Right lobe of liver (tissue), 6 donors: Measurements from ENCODE around the gene NAALADL2. TPM values are rescaled to one million over a fixed set of nuclear protein-coding genes. Genes with fewer than 3 reads are reported as not detected.
A peak's percentile ranks its signal among the peaks of the same experiment; 100 is the strongest.

Experiments used
- ATAC-seq, 4 donors: fragments of 200-7000 bp; cut with Tn5 transposase; one replicate each; pipeline ENCODE4 v1.9.1; 2020; ENCODE audit warnings: mild to moderate bottlenecking in 4 of 4, moderate library complexity in 4 of 4
- DNase-seq, 3 donors: peaks; one replicate each; pipeline ENCODE4 v3.0.0-alpha.2; 2020
- H3K27ac ChIP-seq, 3 donors: fragments of 200-600 bp; one replicate each; pipeline ENCODE4 v1.8.0; 2022
- H3K27me3 ChIP-seq, 2 donors: fragments of 200-600 bp; one replicate each; pipeline ENCODE4 v1.8.0; 2022
- H3K36me3 ChIP-seq, 4 donors: fragments of 200-600 bp; sonication (generic) in 1 of 4; one replicate each; pipeline versions ENCODE4 v1.5.1 to v1.8.0; 2017 to 2022; ENCODE audit warnings: control low read depth in 1 of 4
- H3K4me1 ChIP-seq, 4 donors: fragments of 200-600 bp; sonication (generic) in 1 of 4; one replicate each; pipeline versions ENCODE4 v1.5.1 to v1.8.0; 2017 to 2022; ENCODE audit warnings: control low read depth in 1 of 4
- H3K4me3 ChIP-seq, 3 donors: fragments of 200-600 bp; one replicate each; pipeline ENCODE4 v1.8.0; 2022
- H3K9me3 ChIP-seq, 4 donors: fragments of 200-600 bp; sonication (generic) in 1 of 4; one replicate each; pipeline versions ENCODE4 v1.5.1 to v1.8.0; 2017 to 2022; ENCODE audit warnings: control low read depth in 1 of 4
- CTCF ChIP-seq, 4 donors: fragments of 200-600 bp in 3 of 4; fragments of 450-650 bp in 1 of 4; IDR thresholded peaks; one replicate each; pipeline versions ENCODE4 v1.5.1 to v1.8.0; 2016 to 2022; ENCODE audit warnings: antibody characterized with exemption in 4 of 4, mild to moderate bottlenecking in 2 of 4
- POLR2A ChIP-seq: fragments of 450-650 bp; IDR thresholded peaks from one replicate; pipeline ENCODE4 v1.6.1; 2017; ENCODE audit warnings: antibody characterized with exemption, mild to moderate bottlenecking
- WGBS: methylation state at CpG from one replicate; pipeline ENCODE4 v1.1.6; 2018; ENCODE audit warnings: low coverage, low lambda C conversion rate; ENCODE audit not compliant: insufficient coverage; ENCODE audit errors: missing lambda C conversion rate; 5-methylcytosine and 5-hydroxymethylcytosine counted together
- intact Hi-C, 2 donors: fragments of 100-400 bp; cut with DNase I; formaldehyde crosslinking; loops; one replicate each; pipeline versions ENCODE4 v1.11.2 to v1.14.1; 2022
- total RNA-seq, 6 experiments: library from RNA; depleted of rRNA in 2 of 6; stranded (reverse); fragments of >200 nt in 2 of 6; fragmentation: NEBNext Ultra II Directional in 3 of 6; extraction: Animal tissue kit (Norgen Biotek cat#: 25700) in 3 of 6; gene quantifications; one replicate each; pipeline versions ENCODE4 v1.1.0 to v1.2.4, GENCODE V29; 2016 to 2023
- donor health status: DM: no; HTN: yes; CAD: no.
- donor health status: DM: no; HTN: no; CAD: no.
- donor health status: DM: no; HTN: no; CAD: no.
- donor health status: DM: no; HTN: yes; CAD: no.
- donor health status: DM: no; HTN: yes; CAD: no.

NAALADL2 gene
- total RNA-seq, 6 experiments from 2014 or later: 0.86 to 4.9 (median 3.2) TPM

- Histone ChIP-seq H3K4me3 (no peak overlapping the region), H3K9me3 (no peaks in the 10 kb centered on the region), H3K27ac (no peak overlapping the region), H3K36me3 (no peaks in the 10 kb centered on the region), H3K4me1 (no peaks in the 10 kb centered on the region), H3K27me3 (no peaks in the 10 kb centered on the region)
- TF ChIP-seq POLR2A (no peak), CTCF (IDR thresholded peaks at IDR 0.05) (no peak)
- ATAC-seq (peak; percentile 95 to 100 (median 99)), DNase-seq (peak; percentile 70 to 86 (median 76))
- intact Hi-C loops: no loop called here
- 32% methylated on average over 5 of the region's 6 CpGs for WGBS
Measured at GRCh38 chr3:175224051-175224450, 364.9 kb downstream of the NAALADL2 start.

DNA sequence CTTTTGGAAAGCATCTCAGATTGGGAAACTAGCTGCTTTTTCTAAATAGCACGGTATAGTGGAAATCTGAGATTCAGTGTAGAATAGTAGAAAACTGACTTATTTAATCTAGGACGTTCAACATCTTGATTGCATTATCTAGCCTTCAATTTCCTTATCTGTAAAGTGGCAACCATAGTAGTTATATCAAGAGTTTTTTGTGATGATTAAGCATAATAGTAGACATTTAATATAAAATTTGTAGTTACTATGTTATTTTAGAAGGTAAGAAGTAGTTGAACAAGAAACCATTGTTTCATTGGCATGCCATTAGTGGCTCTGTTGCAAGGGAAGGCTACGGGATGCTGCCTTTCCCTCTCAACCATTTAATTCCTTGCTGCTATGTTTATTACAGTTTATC, 367.3 kb downstream of the NAALADL2 start:
- TF ChIP-seq POLR2A: no peak
- no peaks in the 10 kb centered on the region for H3K4me1 ChIP-seq
- H3K36me3 ChIP-seq: no peaks in the 10 kb centered on the region
- ATAC-seq: no peak
- no peaks in the 10 kb centered on the region for H3K27me3 ChIP-seq
- H3K4me3 ChIP-seq: no peak overlapping the region
- no peak overlapping the region for H3K27ac ChIP-seq
- no peak for DNase-seq
- WGBS: 83% methylated on average over 3 of the region's 3 CpGs
- intact Hi-C loops: no loop called here
- no peaks in the 10 kb centered on the region for H3K9me3 ChIP-seq

GRCh38 chr3:175227126-175227525, 368.0 kb downstream of the NAALADL2 start:
- intact Hi-C loops: no loop called here

GRCh38 chr3:175233957-175234940, 375.1 kb downstream of the NAALADL2 start:
- ATAC-seq: no peak
- no peaks in the 10 kb centered on the region for H3K27me3 ChIP-seq
- H3K36me3 ChIP-seq: no peaks in the 10 kb centered on the region
- H3K4me3 ChIP-seq: no peak overlapping the region
- TF ChIP-seq CTCF (IDR thresholded peaks at IDR 0.05) (no peak), POLR2A (no peak)
- no peaks in the 10 kb centered on the region for H3K4me1 ChIP-seq
- intact Hi-C loops: no loop called here
- 82% methylated on average over 3 of the region's 3 CpGs for WGBS
- H3K27ac ChIP-seq: no peak overlapping the region
- DNase-seq: no peak
- no peaks in the 10 kb centered on the region for H3K9me3 ChIP-seq

More at GRCh38 chr3:175227126-175227525, 368.0 kb downstream of the NAALADL2 start:
- DNase-seq: no peak
- H3K27ac ChIP-seq: no peak overlapping the region
- H3K36me3 ChIP-seq: no peaks in the 10 kb centered on the region
- no peak overlapping the region for H3K4me3 ChIP-seq
- ATAC-seq: no peak
- 81% methylated on average over 3 of the region's 3 CpGs for WGBS
- H3K9me3 ChIP-seq: no peaks in the 10 kb centered on the region
- no peaks in the 10 kb centered on the region for H3K27me3 ChIP-seq
- no peaks in the 10 kb centered on the region for H3K4me1 ChIP-seq
- TF ChIP-seq CTCF (IDR thresholded peaks at IDR 0.05): no peak
- TF ChIP-seq POLR2A: no peak

- 60% methylated on average over 3 of the region's 3 CpGs for WGBS
- H3K27ac ChIP-seq: no peak overlapping the region
Measured at GRCh38 chr3:175238801-175239200, 379.7 kb downstream of the NAALADL2 start.

More at GRCh38 chr3:175238801-175239200, 379.7 kb downstream of the NAALADL2 start:
- DNase-seq: no peak
- no peaks in the 10 kb centered on the region for H3K4me1 ChIP-seq
- no peaks in the 10 kb centered on the region for H3K36me3 ChIP-seq
- no peaks in the 10 kb centered on the region for H3K27me3 ChIP-seq
- ATAC-seq: no peak
- H3K4me3 ChIP-seq: no peak overlapping the region
- intact Hi-C loops: no loop called here
- H3K9me3 ChIP-seq: no peaks in the 10 kb centered on the region
- TF ChIP-seq CTCF (IDR thresholded peaks at IDR 0.05) (no peak), POLR2A (no peak)
